GM18526 (cell line): ENCODE measurements around the gene VSTM2B.

Experiments
- POLR2A ChIP-seq: IDR thresholded peaks from 3 replicates; pipeline ENCODE4 v1.6.1; 2011; ENCODE audit not compliant: insufficient read length; ENCODE audit errors: extremely low read depth

The VSTM2B gene

GRCh38 chr19:29612801-29613595, 87.2 kb downstream of the VSTM2B start:
- no peak for TF ChIP-seq POLR2A

GRCh38 chr19:29614046-29614445, 88.3 kb downstream of the VSTM2B start:
- no peak for TF ChIP-seq POLR2A
